Transverse colon (tissue), 4 donors: ENCODE measurements around the gene CDK5RAP2. TPM values are rescaled to one million over a fixed set of nuclear protein-coding genes. Genes with fewer than 3 reads are reported as not detected.

Source experiments
- DNase-seq: peaks from one replicate; pipeline ENCODE4 v3.0.0-alpha.2; 2019
- H3K27ac ChIP-seq, 4 donors: fragments of 200-600 bp; sonication (generic); 2 replicates each; pipeline ENCODE4 v1.5.1; 2016 to 2018; ENCODE audit warnings: inconsistent platforms in 4 of 4
- H3K27me3 ChIP-seq: fragments of 200-600 bp; sonication (generic); 2 replicates; pipeline ENCODE4 v1.5.1; 2017; ENCODE audit warnings: inconsistent platforms
- H3K36me3 ChIP-seq, 4 donors: fragments of 200-600 bp; sonication (generic); 2 replicates each; pipeline ENCODE4 v1.5.1; 2017 to 2019; ENCODE audit warnings: inconsistent platforms in 4 of 4
- H3K4me1 ChIP-seq, 4 donors: fragments of 200-600 bp; sonication (generic); 2 replicates each; pipeline ENCODE4 v1.5.1; 2017 to 2020; ENCODE audit warnings: inconsistent platforms in 4 of 4
- H3K4me3 ChIP-seq, 4 donors: fragments of 200-600 bp; sonication (generic); 1 replicate in 1 of 4; 2 replicates in 3 of 4; pipeline versions ENCODE4 v1.5.1 to v1.6.1; 2017 to 2019; ENCODE audit warnings: inconsistent platforms in 4 of 4
- H3K9me3 ChIP-seq, 2 donors: fragments of 200-600 bp; sonication (generic); 2 replicates each; pipeline ENCODE4 v1.5.1; 2017 to 2019; ENCODE audit warnings: inconsistent platforms in 2 of 2
- EP300 ChIP-seq: sonication (generic); formaldehyde crosslinking; IDR thresholded peaks from one replicate; pipeline ENCODE4 v1.6.1; 2017; ENCODE audit warnings: antibody characterized with exemption, low read depth
- POLR2A ChIP-seq: fragments of 450-650 bp; IDR thresholded peaks from one replicate; pipeline ENCODE4 v1.6.1; 2016; ENCODE audit warnings: antibody characterized with exemption, mild to moderate bottlenecking, moderate library complexity
- POLR2AphosphoS5 ChIP-seq, 3 donors: sonication (generic); formaldehyde crosslinking; IDR thresholded peaks; one replicate each; pipeline ENCODE4 v1.6.1; 2016; ENCODE audit warnings: antibody characterized with exemption in 3 of 3
- WGBS, 2 donors: methylation state at CpG; one replicate each; pipeline ENCODE4 v1.1.5; 2018; ENCODE audit warnings: low coverage in 1 of 2; 5-methylcytosine and 5-hydroxymethylcytosine counted together
- in situ Hi-C, 4 donors: fragments of 200-750 bp; cut with MboI; loops; one replicate each; pipeline versions ENCODE4 v1.15.0 to v1.15.1; 2017; ENCODE audit warnings: low sequenced_read_pairs in 3 of 4, low pct_ligation_motif_present in 1 of 4, low pct_unique_long_range_greater_than_20kb in 1 of 4
- intact Hi-C: fragments of 100-400 bp; cut with DNase I; formaldehyde crosslinking; loops from one replicate; pipeline ENCODE4 v1.15.1; 2023; ENCODE audit warnings: low total_unique reads
- total RNA-seq, 4 donors: library from RNA; depleted of rRNA; stranded (reverse); fragments of >200 nt; gene quantifications; one replicate each; pipeline ENCODE4 v1.1.0, GENCODE V29; 2016
- TF ChIP-seq, protein P1 (sequence below), 5 experiments: fragments of 200-600 bp in 3 of 5; fragments of 450-650 bp in 2 of 5; sonication (generic) in 3 of 5; IDR thresholded peaks; 1 replicate in 2 of 5; 2 replicates in 3 of 5; pipeline ENCODE4 v1.5.1; 2016 to 2017; ENCODE audit warnings: antibody characterized with exemption in 5 of 5, inconsistent platforms in 3 of 5, mild to moderate bottlenecking in 2 of 5, moderate library complexity in 1 of 5

The CDK5RAP2 gene
- total RNA-seq, 4 donors from 2014 or later: 23.6 to 154 (median 28.0) TPM

DNA sequence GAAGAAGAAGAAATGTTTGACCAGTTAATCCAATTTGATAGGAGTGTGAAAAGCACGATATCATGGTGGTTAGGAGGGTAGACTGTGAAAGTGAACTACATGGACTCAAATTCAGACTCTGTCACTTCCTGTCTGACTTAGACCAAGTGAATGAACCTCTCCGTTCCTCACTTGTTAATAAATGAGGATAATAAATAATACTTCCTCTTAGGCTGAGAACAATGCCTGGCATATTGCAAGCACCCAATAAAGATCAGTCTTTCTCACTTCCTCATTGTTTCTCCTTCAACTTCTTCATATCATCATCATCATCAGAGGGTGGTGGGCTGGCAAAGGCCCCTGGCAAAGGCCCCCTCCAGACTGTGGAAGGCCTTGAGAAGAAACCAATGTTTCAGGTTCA lies 148.7 kb downstream of the CDK5RAP2 start:
- Histone ChIP-seq H3K27ac (no peak overlapping the region), H3K27me3 (no peaks in the 10 kb centered on the region), H3K4me3 (no peak overlapping the region), H3K36me3 (no peaks in the 10 kb centered on the region), H3K4me1 (peaks cover 0 to 22% (median 4%) of the 10 kb centered on the region in 4 donors), H3K9me3 (no peaks in the 10 kb centered on the region)
- TF ChIP-seq POLR2A (no peak), POLR2AphosphoS5 (IDR thresholded peaks at IDR 0.05) (no peak), EP300 (no peak)
- TF ChIP-seq, protein P1, sequence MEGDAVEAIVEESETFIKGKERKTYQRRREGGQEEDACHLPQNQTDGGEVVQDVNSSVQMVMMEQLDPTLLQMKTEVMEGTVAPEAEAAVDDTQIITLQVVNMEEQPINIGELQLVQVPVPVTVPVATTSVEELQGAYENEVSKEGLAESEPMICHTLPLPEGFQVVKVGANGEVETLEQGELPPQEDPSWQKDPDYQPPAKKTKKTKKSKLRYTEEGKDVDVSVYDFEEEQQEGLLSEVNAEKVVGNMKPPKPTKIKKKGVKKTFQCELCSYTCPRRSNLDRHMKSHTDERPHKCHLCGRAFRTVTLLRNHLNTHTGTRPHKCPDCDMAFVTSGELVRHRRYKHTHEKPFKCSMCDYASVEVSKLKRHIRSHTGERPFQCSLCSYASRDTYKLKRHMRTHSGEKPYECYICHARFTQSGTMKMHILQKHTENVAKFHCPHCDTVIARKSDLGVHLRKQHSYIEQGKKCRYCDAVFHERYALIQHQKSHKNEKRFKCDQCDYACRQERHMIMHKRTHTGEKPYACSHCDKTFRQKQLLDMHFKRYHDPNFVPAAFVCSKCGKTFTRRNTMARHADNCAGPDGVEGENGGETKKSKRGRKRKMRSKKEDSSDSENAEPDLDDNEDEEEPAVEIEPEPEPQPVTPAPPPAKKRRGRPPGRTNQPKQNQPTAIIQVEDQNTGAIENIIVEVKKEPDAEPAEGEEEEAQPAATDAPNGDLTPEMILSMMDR (IDR thresholded peaks at IDR 0.05): no peak
- WGBS, 2 donors: 63% methylated on average over 2 of the region's 2 CpGs; no CpG with 5 or more reads in 1 of the 2 donors
- in situ Hi-C loops (no loop called here), intact Hi-C loops (no loop called here)
- no peak for DNase-seq

DNA sequence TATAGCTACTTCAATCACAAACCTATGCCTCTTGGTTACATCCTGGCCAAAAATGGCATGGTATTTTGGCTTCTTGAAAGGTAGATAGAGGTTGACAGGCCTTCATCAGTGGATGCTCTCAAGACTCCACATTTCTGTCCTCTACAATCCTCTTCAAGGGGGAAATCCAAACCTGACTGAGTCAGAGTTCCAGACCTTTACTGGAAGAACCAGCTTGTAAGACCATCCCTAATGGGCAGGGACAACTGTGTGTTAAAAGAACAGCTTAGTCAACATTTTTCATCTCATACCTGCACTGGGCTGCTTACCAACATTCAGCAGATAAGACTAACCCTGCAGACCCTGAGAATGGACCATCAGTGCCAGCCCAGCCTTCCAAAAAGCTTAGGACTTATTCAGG lies 155.7 kb downstream of the CDK5RAP2 start:
- no peak overlapping the region for H3K4me3 ChIP-seq

DNA sequence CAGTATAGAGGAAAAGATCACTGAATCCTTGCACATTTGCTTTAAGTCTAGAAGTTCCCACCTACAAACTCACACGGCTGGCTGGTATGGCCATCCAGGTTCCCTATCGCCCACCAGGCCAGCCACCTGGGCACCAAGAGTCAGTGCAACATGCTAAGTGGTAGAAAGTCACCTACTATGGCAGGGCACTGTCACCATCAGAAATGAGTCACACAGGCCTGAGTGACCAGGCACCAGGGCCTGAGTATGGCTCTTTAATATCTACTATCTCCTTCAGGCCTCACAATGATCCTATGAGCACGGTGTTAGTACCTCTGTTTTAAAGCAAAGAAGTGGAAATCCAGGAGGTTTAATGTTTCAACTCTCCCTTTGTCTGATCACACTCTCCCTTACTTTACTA lies 156.2 kb downstream of the CDK5RAP2 start:
- H3K4me3 ChIP-seq: no peak overlapping the region
- DNase-seq: no peak
- in situ Hi-C loops: no loop called here
- no peaks in the 10 kb centered on the region for H3K27me3 ChIP-seq
- H3K4me1 ChIP-seq: no peaks in the 10 kb centered on the region
- no peak for TF ChIP-seq EP300
- intact Hi-C loops: no loop called here
- 97% methylated on average over 3 of the region's 3 CpGs; no CpG with 5 or more reads in 1 of the 2 donors for WGBS, 2 donors
- no peaks in the 10 kb centered on the region for H3K9me3 ChIP-seq
- H3K27ac ChIP-seq: no peak overlapping the region
- H3K36me3 ChIP-seq: no peaks in the 10 kb centered on the region

More for the DNA sequence above, 155.7 kb downstream of the CDK5RAP2 start:
- in situ Hi-C loops: no loop called here
- intact Hi-C loops: no loop called here
- H3K36me3 ChIP-seq: no peaks in the 10 kb centered on the region
- TF ChIP-seq, protein P1 (IDR thresholded peaks at IDR 0.05): no peak
- TF ChIP-seq POLR2AphosphoS5 (IDR thresholded peaks at IDR 0.05): no peak
- no peak for TF ChIP-seq POLR2A
- TF ChIP-seq EP300: no peak
- no peaks in the 10 kb centered on the region for H3K4me1 ChIP-seq
- H3K9me3 ChIP-seq: no peaks in the 10 kb centered on the region
- H3K27me3 ChIP-seq: no peaks in the 10 kb centered on the region
- DNase-seq: no peak
- no peak overlapping the region for H3K27ac ChIP-seq

DNA sequence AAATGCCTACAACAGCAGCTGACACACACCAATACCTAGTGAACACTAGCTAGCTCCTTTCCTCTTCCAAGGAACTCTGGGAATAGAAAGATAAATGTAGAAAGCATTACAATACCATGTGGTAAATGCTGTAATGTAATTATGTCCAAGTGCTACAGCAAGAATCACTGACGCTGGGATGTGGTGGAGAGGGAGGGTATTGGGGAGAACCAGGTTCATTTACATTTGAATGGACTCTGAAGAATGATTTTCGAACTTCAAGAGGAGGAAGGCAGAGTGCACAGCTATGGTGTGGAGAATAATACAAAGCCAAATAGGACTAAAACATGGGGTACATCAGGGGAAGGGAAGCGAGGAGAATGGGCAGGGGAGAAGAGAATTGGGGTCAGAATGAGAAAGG lies 158.0 kb downstream of the CDK5RAP2 start:
- DNase-seq: no peak
- Histone ChIP-seq H3K36me3 (no peaks in the 10 kb centered on the region), H3K27me3 (no peaks in the 10 kb centered on the region), H3K9me3 (no peaks in the 10 kb centered on the region), H3K27ac (no peak overlapping the region), H3K4me1 (no peaks in the 10 kb centered on the region), H3K4me3 (no peak overlapping the region)
- in situ Hi-C loops: no loop called here
- 85 to 98% methylated on average over 3 of the region's 3 CpGs for WGBS, 2 donors
- TF ChIP-seq, protein P1 (IDR thresholded peaks at IDR 0.05): no peak
- TF ChIP-seq POLR2AphosphoS5 (IDR thresholded peaks at IDR 0.05) (no peak), EP300 (no peak), POLR2A (no peak)
- intact Hi-C loops: no loop called here

DNA sequence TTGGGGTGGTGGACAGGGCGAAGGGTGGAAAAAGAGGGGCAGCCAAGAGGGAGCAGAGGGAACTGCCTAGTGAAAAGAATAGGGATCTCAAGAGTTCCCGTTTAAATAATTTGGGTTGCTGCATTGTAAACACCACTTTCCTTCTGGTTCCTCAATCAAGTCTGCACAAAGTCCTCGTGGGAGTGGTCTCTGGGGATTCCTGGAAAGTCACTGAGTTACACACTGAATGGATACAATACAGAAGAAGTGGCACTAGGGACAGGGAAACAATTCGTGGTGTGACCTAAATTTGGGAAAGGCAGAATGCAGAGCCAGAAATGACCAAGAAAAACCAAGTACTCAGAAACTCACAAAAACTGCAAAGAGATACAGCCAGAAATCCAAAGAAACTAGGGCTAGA lies 161.7 kb downstream of the CDK5RAP2 start:
- WGBS, 2 donors: 65 to 75% methylated on average over 3 to 4 of the region's 4 CpGs
- Histone ChIP-seq H3K4me1 (no peaks in the 10 kb centered on the region), H3K9me3 (no peaks in the 10 kb centered on the region), H3K36me3 (no peaks in the 10 kb centered on the region), H3K4me3 (no peak overlapping the region), H3K27me3 (no peaks in the 10 kb centered on the region), H3K27ac (no peak overlapping the region)
- in situ Hi-C loops: no loop called here
- intact Hi-C loops: no loop called here
- TF ChIP-seq EP300 (no peak), POLR2A (no peak), POLR2AphosphoS5 (IDR thresholded peaks at IDR 0.05) (no peak)
- TF ChIP-seq, protein P1 (IDR thresholded peaks at IDR 0.05): no peak
- DNase-seq: no peak
